C4-2B (cell line): ENCODE results near the gene HECTD3.

Experiments used
- CTCF ChIP-seq: fragments of 450-650 bp; conservative IDR thresholded peaks from 2 replicates; pipeline ENCODE4 v1.5.1; 2017; ENCODE audit warnings: mild to moderate bottlenecking
- ZFX ChIP-seq: fragments of 450-650 bp; IDR thresholded peaks from 2 replicates; pipeline ENCODE4 v1.6.1; 2017

- TF ChIP-seq CTCF, result no peak
- no peak for TF ChIP-seq ZFX
Measured at GRCh38 chr1:44976252-44976651, 34.9 kb downstream of the HECTD3 start.
